K562 (cell line): Measurements from ENCODE around the gene CBX1. TPM values are rescaled to one million over a fixed set of nuclear protein-coding genes. Genes with fewer than 3 reads are reported as not detected.

Experiments
- ATAC-seq: fragments of 200-7000 bp; cut with Tn5 transposase; 3 replicates; pipeline ENCODE4 v1.9.1; 2020; ENCODE audit warnings: moderate library complexity
- BruUV-seq: library from RNA; stranded (reverse); fragments of 400-500 nt; replicated peaks from 2 replicates; lab custom pipeline; 2021; lab: Mats Ljungman, UMichigan
- CTCF ChIA-PET: fragments of 300-600 bp; formaldehyde crosslinking; extraction: SDS; loops from one replicate; lab custom pipeline; 2021; ENCODE audit warnings: low intra/inter-chr PET ratio; lab: Yijun Ruan, JAX
- POLR2A ChIA-PET: fragments of 300-600, 350-650 bp; sonication (Branson Sonifier 250); formaldehyde crosslinking; extraction: SDS; loops from one replicate; lab custom pipeline; 2021; ENCODE audit warnings: antibody characterized with exemption, inconsistent platforms; lab: Yijun Ruan, JAX
- DNase-seq, 4 experiments: peaks; one replicate each; pipeline versions ENCODE4 v3.0.0 to v3.0.0-alpha.2; 2011 to 2018; ENCODE audit warnings: low spot score in 3 of 4, mixed read lengths in 3 of 4; ENCODE audit errors: extremely low read depth in 1 of 4
- FAIRE-seq: peaks from 2 replicates; lab custom pipeline; 2011; peaks lifted over from hg19 to GRCh38; lab: Jason Lieb, UNC
- H2AFZ ChIP-seq: 2 replicates; pipeline ENCODE4 v1.6.0; 2011; ENCODE audit warnings: low read depth, low read length, control low read depth, inconsistent platforms
- H3K27ac ChIP-seq: fragments of 200-600 bp; 3 replicates; pipeline ENCODE4 v1.8.0; 2011; ENCODE audit warnings: low read depth, mild to moderate bottlenecking, control low read depth, inconsistent platforms, low read length, moderate library complexity, mixed read lengths; ENCODE audit errors: extremely low read depth
- H3K27me3 ChIP-seq, 2 experiments: fragments of 300-600 bp in 1 of 2; 2 replicates in 1 of 2; 3 replicates in 1 of 2; pipeline versions ENCODE4 v1.6.0 to v1.8.0; 2011; ENCODE audit warnings: inconsistent platforms in 2 of 2, low read length in 2 of 2, mild to moderate bottlenecking in 1 of 2, mixed read lengths in 1 of 2, moderate library complexity in 1 of 2; ENCODE audit not compliant: control insufficient read depth in 2 of 2, insufficient read depth in 2 of 2
- H3K36me3 ChIP-seq: fragments of 300-600 bp; 3 replicates; pipeline ENCODE4 v1.8.0; 2011; ENCODE audit warnings: mild to moderate bottlenecking, low read length, inconsistent platforms; ENCODE audit not compliant: control insufficient read depth, insufficient read depth
- H3K4me1 ChIP-seq, 2 experiments: fragments of 200-600 bp in 1 of 2; replicated peaks in 1 of 2; 2 replicates in 1 of 2; 3 replicates in 1 of 2; pipeline versions ENCODE4 v1.5.1 to v1.8.0; 2011; ENCODE audit warnings: inconsistent platforms in 2 of 2, low read length in 2 of 2, mild to moderate bottlenecking in 1 of 2, mixed read lengths in 1 of 2, moderate library complexity in 1 of 2; ENCODE audit not compliant: control insufficient read depth in 2 of 2, insufficient read depth in 2 of 2
- H3K4me2 ChIP-seq: 2 replicates; pipeline ENCODE4 v1.6.1; 2011; ENCODE audit warnings: low read length, control low read depth, inconsistent platforms, mixed read lengths; ENCODE audit not compliant: insufficient read depth
- H3K4me3 ChIP-seq: fragments of 200-600 bp; sonication (generic), shearing (Covaris generic); 2 replicates; pipeline ENCODE4 v1.5.1; 2016; ENCODE audit warnings: control low read depth, inconsistent platforms
- H3K79me2 ChIP-seq: fragments of 200-600 bp; 3 replicates; pipeline ENCODE4 v1.8.0; 2011; ENCODE audit warnings: low read length, inconsistent platforms; ENCODE audit not compliant: control insufficient read depth, insufficient read depth
- H3K9ac ChIP-seq, 2 experiments: 2 replicates each; pipeline versions ENCODE4 v1.6.0 to v1.6.1; 2011; ENCODE audit warnings: low read depth in 2 of 2, low read length in 2 of 2, control low read depth in 1 of 2, inconsistent platforms in 1 of 2, mild to moderate bottlenecking in 1 of 2, mixed read lengths in 1 of 2; ENCODE audit not compliant: insufficient read depth in 1 of 2
- H3K9me1 ChIP-seq: one replicate; pipeline ENCODE4 v1.6.0; 2011; ENCODE audit warnings: inconsistent platforms, mild to moderate bottlenecking, low read length, moderate library complexity; ENCODE audit not compliant: control insufficient read depth, insufficient read depth
- H3K9me3 ChIP-seq: replicated peaks from 2 replicates; pipeline ENCODE4 v1.5.1; 2011; ENCODE audit warnings: low read depth, low read length, inconsistent platforms; ENCODE audit not compliant: control insufficient read depth, insufficient read depth
- H4K20me1 ChIP-seq: replicated peaks from 2 replicates; pipeline ENCODE4 v1.6.1; 2011; ENCODE audit warnings: low read length, inconsistent platforms, mixed read lengths; ENCODE audit not compliant: control insufficient read depth, insufficient read depth
- ARID2 ChIP-seq: fragments of 450-650 bp; IDR thresholded peaks from 2 replicates; pipeline ENCODE4 v1.6.1; 2017; ENCODE audit warnings: antibody characterized with exemption, mild to moderate bottlenecking
- ATF3 ChIP-seq, 2 experiments: fragments of 450-650 bp in 1 of 2; sonication (generic) in 1 of 2; formaldehyde crosslinking in 1 of 2; IDR thresholded peaks in 1 of 2; conservative IDR thresholded peaks in 1 of 2; 2 replicates each; pipeline versions ENCODE4 v1.6.1 to v1.8.1; 2016 to 2023; ENCODE audit warnings: mild to moderate bottlenecking in 2 of 2, moderate library complexity in 2 of 2, inconsistent platforms in 1 of 2, missing genetic modification reagents in 1 of 2
- CEBPG ChIP-seq, 3 experiments: fragments of 200-800 bp in 1 of 3; sonication (Bioruptor generic) in 1 of 3; sonication (generic) in 1 of 3; formaldehyde crosslinking in 1 of 3; IDR thresholded peaks in 2 of 3; conservative IDR thresholded peaks in 1 of 3; 2 replicates each; pipeline versions ENCODE4 v1.6.1 to v1.8.0; 2016 to 2022; ENCODE audit warnings: missing compliant biosample characterization in 2 of 3, missing genetic modification characterization in 2 of 3, mild to moderate bottlenecking in 1 of 3, missing genetic modification reagents in 1 of 3
- GMEB1 ChIP-seq: fragments of 250-450 bp; sonication (Bioruptor Pico); IDR thresholded peaks from 2 replicates; pipeline ENCODE4 v1.4.0; 2020; ENCODE audit warnings: mild to moderate bottlenecking
- GTF2E2 ChIP-seq: fragments of 200-800 bp; sonication (Bioruptor generic); IDR thresholded peaks from 2 replicates; pipeline ENCODE4 v1.6.1; 2016; ENCODE audit warnings: missing genetic modification characterization, missing compliant biosample characterization
- KAT7 ChIP-seq: sonication (generic); formaldehyde crosslinking; IDR thresholded peaks from 2 replicates; pipeline ENCODE4 v1.8.0; 2022; ENCODE audit warnings: missing genetic modification reagents, mild to moderate bottlenecking, borderline replicate concordance
- LEF1 ChIP-seq: fragments of 450-650 bp; IDR thresholded peaks from 2 replicates; pipeline ENCODE4 v1.6.1; 2016; ENCODE audit warnings: mild to moderate bottlenecking
- MXI1 ChIP-seq: IDR thresholded peaks from 2 replicates; pipeline ENCODE4 v1.6.1; 2011; ENCODE audit warnings: low read depth, mild to moderate bottlenecking, improper control_type of control experiment, low read length
- RBFOX2 ChIP-seq: fragments of 200-400 bp; formaldehyde crosslinking; IDR thresholded peaks from 2 replicates; pipeline ENCODE4 v1.6.1; 2017; ENCODE audit warnings: low read depth, mild to moderate bottlenecking, low read length, moderate library complexity
- RCOR1 ChIP-seq, 2 experiments: IDR thresholded peaks; 2 replicates each; pipeline ENCODE4 v1.6.1; 2012; ENCODE audit warnings: low read depth in 2 of 2, low read length in 2 of 2, borderline replicate concordance in 1 of 2, improper control_type of control experiment in 1 of 2
- RNF2 ChIP-seq: sonication (generic); IDR thresholded peaks from 2 replicates; pipeline ENCODE4 v1.6.1; 2016
- ZC3H11A ChIP-seq: IDR thresholded peaks from 2 replicates; pipeline ENCODE4 v1.6.1; 2012; ENCODE audit warnings: low read depth, low read length, improper control_type of control experiment
- ZNF124 ChIP-seq: sonication (generic); formaldehyde crosslinking; IDR thresholded peaks from 2 replicates; pipeline ENCODE4 v1.8.1; 2022; ENCODE audit warnings: missing genetic modification reagents
- WGBS: fragments of 100-300 bp; shearing (Covaris generic); methylation state at CpG from one replicate; pipeline ENCODE4 v1.1.6; 2016; ENCODE audit warnings: low coverage, mixed read lengths; ENCODE audit not compliant: insufficient coverage; ENCODE audit errors: missing lambda C conversion rate; 5-methylcytosine and 5-hydroxymethylcytosine counted together
- in situ Hi-C: fragments of 300-500 bp; cut with MboI; formaldehyde crosslinking; loops from 4 replicates; pipeline ENCODE4 v1.15.0; 2018; ENCODE audit warnings: inconsistent platforms, mixed read lengths
- intact Hi-C: fragments of 100-400 bp; cut with micrococcal nuclease; formaldehyde crosslinking; loops from 2 replicates; pipeline ENCODE4 v1.14.2; 2022
- polyA plus RNA-seq, 8 experiments: library from polyadenylated mRNA; depleted of rRNA in 4 of 8; stranded (reverse) in 5 of 8; unstranded in 3 of 8; fragments of >200 nt; fragmentation: Nextera tagmentation in 2 of 8; fragmentation: Illumina TruSeq in 1 of 8; extraction: Ambion mirVana in 2 of 8; extraction: Trizol in 1 of 8; gene quantifications; 2 replicates each; pipeline versions ENCODE4 v1.2.1 to v1.2.3, GENCODE V29; 2011 to 2014; ENCODE audit warnings: inconsistent platforms in 1 of 8, missing spikeins in 1 of 8
- total RNA-seq, 7 experiments: library from RNA; depleted of rRNA in 6 of 7; stranded (reverse); fragments of >200 nt in 6 of 7; fragmentation: Illumina TruSeq in 2 of 7; extraction: Trizol in 2 of 7; gene quantifications; 2 replicates each; pipeline versions ENCODE4 v1.2.1 to v1.2.3, GENCODE V29; 2011 to 2021; ENCODE audit warnings: low replicate concordance in 1 of 7
- TF ChIP-seq, protein P1 (sequence below): fragments of 250-450 bp; sonication (Bioruptor Pico); IDR thresholded peaks from 2 replicates; pipeline ENCODE4 v1.8.0; 2022; ENCODE audit warnings: inconsistent platforms

Gene CBX1
- total and polyA plus RNA-seq, 9 of the 15 experiments (the other 6 are each of a cell fraction or from before 2014, with no cell fraction given): 10.6 to 95.7 (median 52.7) TPM

DNA sequence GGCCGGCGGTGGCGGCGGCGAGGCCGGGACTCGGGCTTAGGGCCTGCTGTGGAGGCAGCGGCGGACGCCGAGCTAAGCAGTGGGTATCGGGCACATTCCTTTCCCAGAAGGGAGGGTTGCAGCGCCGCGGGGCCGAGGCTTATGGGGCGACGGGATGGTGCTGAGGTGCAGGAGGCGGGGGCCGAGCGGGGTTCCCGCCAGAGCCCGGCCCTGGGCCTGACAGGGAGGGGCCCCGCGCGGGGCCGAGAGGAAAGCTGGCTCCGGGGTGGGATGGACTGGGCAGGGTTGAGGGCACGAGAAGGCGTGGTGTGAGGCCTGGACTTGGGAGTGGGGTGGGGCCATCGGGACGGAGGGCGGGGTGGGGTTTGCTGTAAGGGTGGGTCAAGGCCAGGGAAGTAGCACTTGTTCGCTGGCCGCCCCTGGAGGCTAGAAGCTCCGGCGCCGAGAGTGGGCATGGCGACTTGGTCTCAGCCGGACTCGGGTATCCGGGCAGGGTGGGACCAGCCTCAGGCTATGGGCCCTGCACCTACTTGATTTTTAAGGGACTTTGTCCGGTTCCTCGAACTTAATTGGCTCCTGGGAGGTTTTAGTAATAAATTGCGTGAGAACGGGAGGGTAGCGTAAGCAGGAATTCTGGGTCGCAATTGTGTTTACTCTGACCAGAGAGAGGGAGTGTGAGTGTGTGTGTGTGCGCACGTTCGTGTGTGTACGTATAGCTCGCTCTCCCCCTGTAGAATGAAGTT, 52.7 kb downstream of the CBX1 start (continued):
- no peak for TF ChIP-seq ZNF124
- TF ChIP-seq KAT7 (CRISPR knock-in tag): no peak
- no peak for TF ChIP-seq RNF2
- no peak for TF ChIP-seq CEBPG (CRISPR knock-in tag; IDR thresholded peaks at IDR 0.05)
- TF ChIP-seq CEBPG (tag; conservative IDR thresholded peaks at IDR 0.05 in 1 of 2, IDR thresholded peaks at IDR 0.05 in 1 of 2): no peak
- TF ChIP-seq MXI1: no peak
- TF ChIP-seq, protein P1, sequence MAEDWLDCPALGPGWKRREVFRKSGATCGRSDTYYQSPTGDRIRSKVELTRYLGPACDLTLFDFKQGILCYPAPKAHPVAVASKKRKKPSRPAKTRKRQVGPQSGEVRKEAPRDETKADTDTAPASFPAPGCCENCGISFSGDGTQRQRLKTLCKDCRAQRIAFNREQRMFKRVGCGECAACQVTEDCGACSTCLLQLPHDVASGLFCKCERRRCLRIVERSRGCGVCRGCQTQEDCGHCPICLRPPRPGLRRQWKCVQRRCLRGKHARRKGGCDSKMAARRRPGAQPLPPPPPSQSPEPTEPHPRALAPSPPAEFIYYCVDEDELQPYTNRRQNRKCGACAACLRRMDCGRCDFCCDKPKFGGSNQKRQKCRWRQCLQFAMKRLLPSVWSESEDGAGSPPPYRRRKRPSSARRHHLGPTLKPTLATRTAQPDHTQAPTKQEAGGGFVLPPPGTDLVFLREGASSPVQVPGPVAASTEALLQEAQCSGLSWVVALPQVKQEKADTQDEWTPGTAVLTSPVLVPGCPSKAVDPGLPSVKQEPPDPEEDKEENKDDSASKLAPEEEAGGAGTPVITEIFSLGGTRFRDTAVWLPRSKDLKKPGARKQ (CRISPR knock-in tag): no peak

GRCh38 chr17:48047741-48048383, 53.4 kb downstream of the CBX1 start, which contains the start of gene NFE2L1:
TSS of gene NFE2L1 (plus strand) at chr17:48048359. CDS start at chr17:48051119, 2,760 bp downstream.
- in situ Hi-C loops (no loop called here), intact Hi-C loops (loop anchor here (2.0 kb wide), 1 partner anchor 23 kb away; no protein-coding TSS in a partner anchor)
- ATAC-seq (peak; percentile 93), DNase-seq (peak; percentile 94 to 99 (median 97)), FAIRE-seq (peak; percentile 98)
- Histone ChIP-seq H4K20me1 (peaks cover 20% of the 10 kb centered on the region), H3K27me3 (no peaks in the 10 kb centered on the region), H3K9me3 (no peaks in the 10 kb centered on the region), H3K27ac (peak within 1 kb of the TSS; percentile 97), H3K9me1 (peaks cover 7% of the 10 kb centered on the region), H3K9ac (peak within 1 kb of the TSS; percentile 89 to 95), H3K36me3 (peaks cover 29% of the 10 kb centered on the region), H3K4me3 (peak within 1 kb of the TSS; percentile 85), H3K4me2 (peak within 1 kb of the TSS; percentile 96), H3K79me2 (peaks cover 68% of the 10 kb centered on the region), H2AFZ (peak within 1 kb of the TSS; percentile 89), H3K4me1 (peaks cover 34 to 42% of the 10 kb centered on the region in 2 experiments)
- ChIA-PET CTCF (interaction anchor here (0.6 to 1.1 kb wide), 2 partner anchors 23 to 77 kb away, joined by 3 read pairs; partner anchors contain the start of gene CDK5RAP3), POLR2A (interaction anchor here (0.6 to 9.0 kb wide), 22 partner anchors 9 to 1661 kb away, joined by 3 to 74 read pairs (median 4); partner anchors contain the start of gene CDK5RAP3)
- WGBS: under 1% methylated on average over 45 of the region's 47 CpGs
- no TSS peak for BruUV-seq
- TF ChIP-seq ATF3 (IDR thresholded peaks at IDR 0.05): no peak
- no peak; the same call in 1 of the 2 replicates for TF ChIP-seq ATF3 (CRISPR knock-in tag; conservative IDR thresholded peaks at IDR 0.05)
- peak; percentile 58; the same call in 1 of the 2 replicates for TF ChIP-seq GMEB1 (CRISPR knock-in tag)
- peak; percentile 98 for TF ChIP-seq RBFOX2
- TF ChIP-seq ARID2: no peak
- TF ChIP-seq LEF1: no peak
- TF ChIP-seq MXI1: no peak
- no peak; a peak in 1 of 4 replicates for TF ChIP-seq RCOR1 (IDR thresholded peaks at IDR 0.05; ENCODE audit: borderline replicate concordance in 1 of 2, low read depth in 2 of 2, low read length in 2 of 2)
- TF ChIP-seq GTF2E2 (tag): peak; percentile 75
- TF ChIP-seq ZC3H11A: no peak
